ENCODE measurements around the gene TSPAN5.

TSPAN5 gene

DNA sequence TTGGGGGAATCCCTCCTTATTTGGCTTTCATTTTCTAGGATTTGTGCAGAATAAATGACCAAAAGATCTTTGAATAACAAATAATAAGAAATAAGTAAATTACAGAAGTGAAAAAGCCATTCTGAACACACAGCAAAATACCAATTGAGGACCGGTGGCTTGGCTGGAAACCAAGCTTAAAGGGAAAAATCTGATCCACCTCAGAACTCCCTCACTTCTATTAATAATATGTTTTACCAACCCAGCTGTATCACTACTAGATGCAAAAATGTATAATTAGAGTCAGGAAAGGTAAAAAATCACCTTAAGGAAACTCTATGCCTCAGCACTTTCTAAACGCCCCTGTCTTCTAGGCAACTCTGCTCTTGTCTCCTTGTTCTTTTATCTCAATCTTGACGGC, 77.3 kb downstream of the TSPAN5 start:
- no peak for DNase-seq

GRCh38 chr4:98577956-98578355, 80.5 kb downstream of the TSPAN5 start:
- no peak for DNase-seq

GRCh38 chr4:98574816-98575215, 83.6 kb downstream of the TSPAN5 start:
- no peak for DNase-seq

DNA sequence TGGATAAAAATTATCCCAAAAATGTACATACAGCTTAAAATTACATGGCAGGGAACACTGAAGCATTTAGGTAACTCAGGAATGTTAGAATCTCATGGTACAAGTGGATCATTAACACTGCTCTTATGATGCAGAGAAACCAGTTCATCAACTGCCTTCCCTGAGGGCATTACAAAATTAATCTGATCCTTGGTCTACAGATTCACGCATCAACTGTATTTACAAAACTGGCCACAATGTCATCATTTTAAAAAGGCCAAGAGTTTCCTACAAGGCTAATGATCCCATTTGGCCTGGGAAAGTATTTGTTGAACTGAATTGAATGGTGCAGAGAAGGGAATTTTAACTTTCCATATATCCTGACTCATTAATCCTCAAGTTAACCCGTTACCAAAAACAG, 84.6 kb downstream of the TSPAN5 start:
- no peak for DNase-seq

DNA sequence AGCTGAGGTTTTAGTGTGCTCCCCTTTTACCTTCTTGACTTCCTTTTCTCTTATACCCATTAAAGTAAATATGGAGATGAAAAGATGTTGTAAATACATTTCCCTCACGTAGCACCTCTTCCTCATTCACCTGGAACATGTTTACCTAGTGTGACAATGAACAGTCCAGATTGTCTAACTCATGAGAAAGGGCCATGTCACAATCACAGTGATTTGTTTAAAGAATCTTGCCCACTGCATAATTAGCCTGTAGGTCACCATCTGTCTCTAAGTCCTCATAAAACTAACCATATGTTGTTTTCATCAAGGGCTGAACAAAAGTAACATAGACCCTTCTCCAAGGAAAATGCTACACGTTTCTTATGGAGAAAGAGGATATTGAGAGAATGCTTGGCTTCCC, 85.7 kb downstream of the TSPAN5 start:
- no peak for DNase-seq

- no peak for DNase-seq
Observed at GRCh38 chr4:98571161-98571786, 87.1 kb downstream of the TSPAN5 start.

DNA sequence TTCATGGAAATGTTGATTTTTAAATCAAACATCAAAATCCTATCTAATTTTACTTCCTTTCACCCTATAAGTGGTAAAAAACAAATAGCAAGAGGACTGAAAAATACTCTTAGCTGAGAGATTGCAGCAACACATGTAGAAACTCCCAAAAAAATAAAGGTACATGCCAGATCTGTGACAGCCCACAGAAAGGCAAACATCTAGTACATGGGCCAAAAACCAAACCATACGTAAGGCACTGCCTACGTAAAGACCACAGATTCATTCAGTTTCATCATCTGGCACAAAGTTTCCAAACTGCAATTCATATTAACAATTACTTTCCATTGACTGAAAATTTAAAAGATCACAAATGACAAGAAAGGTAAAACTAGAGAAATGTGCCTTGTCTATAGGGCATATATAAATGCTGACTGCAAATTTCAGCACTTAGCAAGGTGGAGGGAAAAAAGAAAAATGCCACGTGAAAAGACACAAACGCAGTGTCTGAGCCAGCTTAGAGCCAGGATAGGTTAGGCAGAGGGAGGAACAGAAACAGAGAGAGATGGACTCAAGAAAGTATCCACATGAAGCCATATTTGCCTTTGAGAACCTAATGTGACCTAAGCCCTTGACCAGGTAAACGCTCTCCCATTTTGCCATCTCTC, 88.1 kb downstream of the TSPAN5 start:
- no peak for DNase-seq

- DNase-seq = peak; percentile 36
Observed at GRCh38 chr4:98568941-98569663, 89.3 kb downstream of the TSPAN5 start.

- no peak for DNase-seq
Observed at GRCh38 chr4:98567611-98568010, 90.8 kb downstream of the TSPAN5 start.

DNA sequence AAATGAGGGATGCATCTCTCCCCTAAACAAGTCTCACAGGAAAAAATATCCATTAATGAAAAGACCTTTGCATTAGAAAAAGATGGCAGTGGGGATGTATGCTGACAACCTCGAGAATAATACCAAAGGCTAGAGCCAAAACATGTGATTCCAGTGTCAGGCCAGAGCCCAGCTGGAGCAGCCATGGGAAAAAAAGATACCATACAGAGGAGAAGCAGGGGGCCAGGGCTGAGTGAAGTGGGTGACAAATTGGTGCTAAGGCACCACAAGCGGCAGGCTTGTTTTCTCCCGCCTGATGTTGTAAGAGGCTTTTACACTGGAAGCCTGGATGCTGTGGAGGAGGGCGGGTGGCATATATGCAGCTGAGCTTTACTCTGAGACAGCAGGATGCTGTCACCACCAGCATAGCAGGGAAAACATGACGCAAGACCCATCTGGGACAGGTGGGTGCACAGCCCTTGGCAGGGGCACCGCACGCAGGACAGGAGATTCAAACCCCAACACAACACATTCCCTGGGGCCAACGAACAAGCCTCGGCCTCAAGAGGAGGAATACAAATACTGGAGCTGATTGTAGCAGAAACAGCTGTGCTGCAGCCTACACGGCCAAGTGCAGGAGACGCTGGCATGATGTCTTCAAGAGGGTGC, 91.9 kb downstream of the TSPAN5 start:
- DNase-seq = peak; percentile 63

GRCh38 chr4:98565681-98566301, 92.6 kb downstream of the TSPAN5 start:
- no peak for DNase-seq

DNA sequence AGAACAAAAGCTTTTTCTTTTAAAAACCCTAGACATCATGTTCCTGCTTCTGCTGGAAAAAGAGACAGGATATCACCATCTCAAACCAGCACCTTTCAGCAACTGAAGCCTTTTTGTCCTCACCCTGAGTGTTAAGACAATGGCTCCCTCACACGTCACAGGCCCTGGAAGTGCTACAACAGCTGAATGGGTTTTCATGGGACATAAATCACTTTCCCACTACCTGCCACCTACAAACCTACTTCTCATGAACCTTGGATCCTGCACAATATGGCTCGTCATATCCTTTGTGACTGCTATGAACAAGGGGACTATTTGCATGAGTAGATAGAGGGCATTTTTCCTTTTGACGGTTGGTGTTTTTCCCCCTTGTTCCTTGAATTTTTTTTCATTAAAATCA, 93.6 kb downstream of the TSPAN5 start:
- no peak for DNase-seq

DNA sequence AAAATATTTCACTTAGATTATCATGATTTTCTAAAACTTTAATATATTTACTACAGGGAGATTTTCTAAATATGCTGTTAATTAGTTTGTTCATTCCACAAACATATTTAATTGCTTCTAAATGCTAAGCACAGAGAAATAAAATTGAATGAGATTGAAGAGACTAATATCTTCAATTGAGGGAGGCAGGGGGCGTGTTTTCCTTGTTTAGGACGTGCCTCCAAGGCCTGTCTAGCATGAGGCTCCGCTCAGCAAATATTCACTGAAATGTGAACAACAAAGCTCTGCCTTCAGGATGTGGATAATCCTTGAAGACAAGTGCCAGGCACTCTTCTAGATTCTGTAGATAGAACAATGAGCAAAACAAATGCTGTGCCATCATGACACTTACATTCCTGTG, 98.1 kb downstream of the TSPAN5 start:
- DNase-seq = no peak

DNA sequence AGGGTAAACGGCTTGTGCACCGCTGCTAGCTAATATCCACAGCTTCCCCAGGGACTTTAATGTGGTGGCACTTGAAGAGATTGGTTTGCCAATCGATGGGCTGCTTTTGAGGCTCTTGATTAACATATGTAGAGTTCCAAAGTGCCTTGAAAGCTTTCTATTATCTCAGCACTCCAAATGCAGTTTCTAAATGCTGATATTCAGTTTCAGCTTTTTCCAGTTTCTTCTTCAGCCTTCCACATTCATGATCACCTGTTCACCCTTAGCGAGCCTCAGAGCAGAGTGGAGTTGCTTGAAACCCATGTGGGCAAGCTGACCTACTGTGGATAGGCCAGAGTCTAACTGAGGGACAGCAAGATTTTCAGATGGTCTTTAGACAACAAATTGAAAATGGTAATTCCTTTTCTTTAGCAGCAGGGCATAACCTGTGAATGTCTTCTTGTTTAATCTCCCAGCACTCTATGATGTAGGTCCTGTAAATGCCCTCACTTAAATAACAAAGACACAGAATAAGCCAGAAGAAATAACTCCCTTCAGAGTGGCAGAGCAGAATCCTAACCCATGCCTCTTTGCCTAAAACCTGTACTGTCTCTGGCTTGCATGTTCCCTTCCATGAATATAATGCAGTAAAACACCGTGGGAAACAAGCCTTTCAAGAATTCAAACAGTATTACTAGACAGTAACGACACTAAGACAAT, 99.8 kb downstream of the TSPAN5 start:
- DNase-seq = no peak

DNA sequence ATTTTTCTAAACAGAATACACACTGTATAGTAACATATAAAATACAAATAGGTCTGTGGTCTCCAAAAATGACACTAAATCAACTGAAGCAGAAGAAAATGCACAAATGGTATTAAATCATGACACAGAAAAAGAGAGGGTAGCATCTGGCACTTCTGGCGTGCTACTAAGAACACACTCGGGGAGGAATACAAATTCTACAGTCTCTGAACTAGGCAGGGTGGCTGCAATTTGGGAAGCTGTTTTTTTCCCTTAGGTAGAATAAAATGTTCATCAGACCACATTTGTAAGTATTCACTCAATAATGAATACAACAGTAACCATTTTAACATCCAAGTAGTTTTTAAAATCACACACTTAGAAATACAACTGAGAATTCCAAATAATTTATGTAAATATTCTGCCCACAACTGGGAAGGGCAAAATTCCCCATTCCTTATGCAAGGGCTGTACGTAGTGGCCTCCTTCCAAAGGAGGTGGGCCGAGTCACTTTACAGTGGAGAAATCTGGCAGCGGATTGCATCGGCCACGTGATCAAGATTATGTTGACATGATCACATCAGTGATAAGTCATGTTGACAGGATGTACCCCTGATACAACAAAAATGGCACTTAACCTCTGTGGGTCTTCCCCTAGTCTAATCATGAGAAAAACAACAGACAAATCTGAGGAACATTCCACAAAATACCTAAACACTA, 101.1 kb downstream of the TSPAN5 start:
- no peak for DNase-seq

- DNase-seq = no peak
Observed at GRCh38 chr4:98556451-98556850, 102.0 kb downstream of the TSPAN5 start.

DNA sequence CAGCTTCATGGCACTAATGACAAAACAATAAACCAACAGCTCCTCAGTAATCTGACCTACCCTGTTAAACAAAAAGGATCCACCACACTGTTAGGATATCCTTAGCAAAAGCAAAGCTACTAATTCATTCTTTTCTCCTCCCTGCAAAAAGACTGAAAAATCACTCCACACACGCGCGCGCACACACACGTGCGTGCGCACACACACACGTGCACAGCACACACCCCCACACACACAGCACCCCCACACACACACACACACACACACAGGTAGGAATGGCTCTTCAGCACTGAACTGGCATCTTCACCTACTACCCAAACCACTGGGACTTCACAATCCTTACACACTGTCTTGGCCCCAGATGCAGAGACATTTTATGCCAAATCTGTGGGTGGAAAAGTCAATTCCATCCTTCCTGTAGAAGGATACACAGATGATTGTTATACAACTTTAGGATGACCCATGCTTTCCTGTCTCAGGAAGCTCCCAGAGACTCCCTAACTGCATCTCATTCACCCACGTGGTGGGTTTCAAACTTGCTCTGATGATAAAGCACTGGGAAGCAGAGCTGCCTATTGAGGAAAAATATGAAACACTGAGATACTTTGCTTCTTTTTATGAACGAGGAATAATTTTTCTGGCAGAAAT, 102.5 kb downstream of the TSPAN5 start:
- no peak for DNase-seq

DNA sequence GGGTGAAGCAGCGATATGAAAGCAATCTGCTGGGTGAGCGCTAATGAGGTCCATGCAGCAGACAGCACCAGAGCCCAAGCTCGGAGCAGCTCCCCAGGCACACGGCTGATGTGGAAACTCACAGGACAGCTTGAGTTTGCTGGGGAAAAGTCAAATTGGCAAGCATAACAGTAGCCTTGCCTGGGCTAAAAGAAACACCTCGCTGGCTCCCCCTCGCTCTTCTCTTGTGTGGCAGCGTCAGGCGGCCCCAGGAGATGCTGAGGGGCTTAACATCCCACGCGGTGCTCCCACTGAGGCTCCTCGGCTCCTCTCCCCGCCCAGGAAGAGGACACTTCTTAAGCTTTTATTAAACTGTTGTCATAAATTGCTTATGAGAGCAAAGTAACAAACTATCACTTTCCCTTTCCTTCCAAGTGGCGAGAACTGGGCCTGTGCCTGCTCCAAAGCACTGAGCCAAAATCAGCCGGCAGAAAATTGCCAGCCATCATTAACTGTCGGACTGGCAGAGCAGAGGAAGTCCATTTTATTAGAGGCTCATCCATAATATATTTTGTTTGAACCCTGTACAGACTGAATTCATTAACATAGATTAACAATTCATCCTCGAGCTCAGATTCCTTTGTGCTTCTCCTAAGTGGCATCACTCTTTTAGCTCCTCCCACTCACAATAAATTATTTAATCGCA, 111.4 kb downstream of the TSPAN5 start:
- peak; percentile 65 for DNase-seq

DNA sequence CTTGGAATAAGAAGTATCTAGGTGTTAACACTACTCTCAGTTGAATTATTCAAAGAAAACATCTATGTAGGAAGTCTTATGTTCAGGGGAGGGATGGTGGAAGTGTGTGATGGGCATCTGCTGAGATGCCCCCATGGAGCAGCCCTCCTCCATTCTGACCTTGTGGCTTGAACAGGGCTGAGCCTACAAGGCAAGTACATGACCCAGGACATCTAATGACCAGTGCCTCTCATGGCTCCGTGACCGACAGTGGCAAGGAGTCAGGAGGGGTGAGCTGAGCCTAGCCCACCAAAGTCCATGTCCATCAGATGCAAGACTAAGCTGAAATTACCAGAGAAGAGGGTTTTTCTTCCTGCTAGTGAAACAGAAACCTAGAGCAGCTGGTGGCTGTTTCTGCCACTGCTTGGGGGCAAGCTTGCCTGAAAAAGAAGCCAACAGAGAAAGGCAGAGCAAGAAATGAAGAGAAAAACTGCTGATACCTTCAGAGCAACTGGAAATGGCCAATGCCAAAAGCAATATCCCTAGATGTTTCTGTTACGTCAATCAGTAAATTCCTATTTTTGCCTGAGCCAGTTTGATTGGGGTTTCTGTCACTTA, 113.5 kb downstream of the TSPAN5 start:
- no peak for DNase-seq

DNA sequence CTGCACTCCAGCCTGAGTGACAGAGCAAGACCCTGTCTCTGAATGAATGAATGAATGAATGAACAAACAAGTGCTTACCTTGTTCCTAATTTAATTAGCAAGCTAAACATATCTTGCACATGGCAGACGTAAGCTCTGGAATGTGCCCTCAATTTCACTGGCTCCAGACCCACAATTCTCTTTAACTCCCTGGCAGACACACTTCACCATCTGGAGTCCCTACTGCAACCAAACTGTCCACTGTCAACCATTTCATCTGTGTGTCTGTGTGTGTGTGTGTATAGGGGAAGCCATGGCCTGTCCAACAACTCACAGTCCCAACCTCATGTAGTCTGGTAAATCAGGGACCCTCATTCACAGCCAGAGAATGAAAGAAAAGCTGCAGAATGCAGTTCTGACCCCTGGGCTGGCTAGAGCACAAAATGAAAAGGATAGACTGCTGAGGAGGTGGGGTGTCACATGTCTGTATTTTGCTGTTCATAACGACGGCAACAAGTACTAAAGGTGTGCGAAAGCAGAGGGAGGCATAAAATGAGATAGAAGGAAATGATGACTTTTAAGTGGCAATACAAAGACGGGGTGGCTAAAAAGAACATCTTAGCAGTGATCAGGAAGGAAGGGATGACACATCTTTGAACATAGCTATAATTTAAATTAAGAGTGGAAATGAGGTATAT, 114.1 kb downstream of the TSPAN5 start:
- DNase-seq = no peak

Data from retina (tissue), 1 donor.